GM12875 (cell line): ENCODE data around the gene SOX5.

ENCODE experiments used
- H3K4me3 ChIP-seq: one replicate; pipeline ENCODE4 v1.5.1; 2011; ENCODE audit warnings: low read depth, low read length, control low read depth
- CTCF ChIP-seq: IDR thresholded peaks from 2 replicates; pipeline ENCODE4 v1.5.1; 2011; ENCODE audit warnings: low read depth, mild to moderate bottlenecking, control low read depth, inconsistent platforms, low read length, moderate library complexity, borderline replicate concordance; ENCODE audit not compliant: insufficient read depth

SOX5 gene

GRCh38 chr12:23770202-23770938 lies 179.1 kb downstream of the SOX5 start:
- no peak for TF ChIP-seq CTCF
- H3K4me3 ChIP-seq, result no peak overlapping the region

- no peak for TF ChIP-seq CTCF
- H3K4me3 ChIP-seq, result no peak overlapping the region
Observed at GRCh38 chr12:23767834-23768233, 181.6 kb downstream of the SOX5 start.

- TF ChIP-seq CTCF, result no peak
- no peak overlapping the region for H3K4me3 ChIP-seq
Observed at GRCh38 chr12:23763724-23764123, 185.7 kb downstream of the SOX5 start.

GRCh38 chr12:23760495-23760894 lies 189.0 kb downstream of the SOX5 start:
- no peak for TF ChIP-seq CTCF
- no peak overlapping the region for H3K4me3 ChIP-seq

GRCh38 chr12:23758608-23759007 lies 190.9 kb downstream of the SOX5 start:
- TF ChIP-seq CTCF, result no peak
- no peak overlapping the region for H3K4me3 ChIP-seq

- TF ChIP-seq CTCF, result no peak
- no peak overlapping the region for H3K4me3 ChIP-seq
Observed at GRCh38 chr12:23757541-23757962, 191.9 kb downstream of the SOX5 start.

- no peak for TF ChIP-seq CTCF
- H3K4me3 ChIP-seq, result no peak overlapping the region
Observed at GRCh38 chr12:23756416-23756815, 193.1 kb downstream of the SOX5 start.
